Left lung (tissue), 10 donors: Measurements from ENCODE around the gene PCP2. TPM values are rescaled to one million over a fixed set of nuclear protein-coding genes. Genes with fewer than 3 reads are reported as not detected.

Experiments
- ATAC-seq: fragments of 200-7000 bp; cut with Tn5 transposase; one replicate; pipeline ENCODE4 v1.9.1; 2020; ENCODE audit warnings: moderate library complexity
- DNase-seq, 4 donors: peaks; one replicate each; pipeline ENCODE4 v3.0.0-alpha.2; 2013 to 2020
- H3K27ac ChIP-seq, 2 donors: fragments of 200-600 bp; sonication (generic) in 1 of 2; one replicate each; pipeline versions ENCODE4 v1.5.0 to v1.8.0; 2020 to 2021
- H3K27me3 ChIP-seq, 2 donors: fragments of 200-600 bp; sonication (generic) in 1 of 2; one replicate each; pipeline versions ENCODE4 v1.5.0 to v1.8.0; 2020 to 2021
- H3K36me3 ChIP-seq, 2 donors: fragments of 200-600 bp; sonication (generic) in 1 of 2; one replicate each; pipeline versions ENCODE4 v1.5.0 to v1.8.0; 2020 to 2021
- H3K4me1 ChIP-seq, 2 donors: fragments of 200-600 bp; one replicate each; pipeline ENCODE4 v1.8.0; 2021
- H3K4me3 ChIP-seq, 2 donors: fragments of 200-600 bp; sonication (generic) in 1 of 2; one replicate each; pipeline versions ENCODE4 v1.5.0 to v1.8.0; 2020 to 2021; ENCODE audit warnings: mild to moderate bottlenecking in 1 of 2
- H3K9me3 ChIP-seq, 2 donors: fragments of 200-600 bp; sonication (generic) in 1 of 2; one replicate each; pipeline versions ENCODE4 v1.5.0 to v1.8.0; 2020 to 2021
- intact Hi-C, 2 donors: fragments of 100-400 bp; cut with DNase I; formaldehyde crosslinking; loops; one replicate each; pipeline versions ENCODE4 v1.11.2 to v1.14.2; 2022
- polyA plus RNA-seq, 6 donors: library from polyadenylated mRNA; unstranded; fragments of 120-200 nt; gene quantifications; one replicate each; pipeline ENCODE4 v1.2.1, GENCODE V29; 2013; ENCODE audit not compliant: insufficient read length in 6 of 6
- total RNA-seq, 2 donors: library from RNA; stranded (reverse); fragmentation: NEBNext Ultra II Directional; extraction: Animal tissue kit (Norgen Biotek cat#: 25700); gene quantifications; one replicate each; pipeline ENCODE4 v1.2.1, GENCODE V29; 2021
- TF ChIP-seq, protein P1 (sequence below), 2 donors: fragments of 200-600 bp; sonication (generic) in 1 of 2; IDR thresholded peaks; one replicate each; pipeline versions ENCODE4 v1.5.0 to v1.8.0; 2021; ENCODE audit warnings: antibody characterized with exemption in 2 of 2
- donor health status: DM: no; HTN: yes; CAD: no.
- donor health status: DM: no; HTN: no; CAD: no.

The PCP2 gene
- total and polyA plus RNA-seq, 8 donors = 0.57 to 1.8 (median 1.5) TPM

- Histone ChIP-seq H3K27ac (no peak overlapping the region), H3K4me1 (peaks cover 8 to 22% of the 10 kb centered on the region in 2 donors), H3K9me3 (no peaks in the 10 kb centered on the region), H3K36me3 (peaks cover 0 to 85% of the 10 kb centered on the region in 2 donors), H3K4me3 (no peak overlapping the region), H3K27me3 (no peaks in the 10 kb centered on the region)
- intact Hi-C loops = no loop called here
- no peak for ATAC-seq
- DNase-seq = peak in 1 of 4 donors; percentile 70
- TF ChIP-seq, protein P1, sequence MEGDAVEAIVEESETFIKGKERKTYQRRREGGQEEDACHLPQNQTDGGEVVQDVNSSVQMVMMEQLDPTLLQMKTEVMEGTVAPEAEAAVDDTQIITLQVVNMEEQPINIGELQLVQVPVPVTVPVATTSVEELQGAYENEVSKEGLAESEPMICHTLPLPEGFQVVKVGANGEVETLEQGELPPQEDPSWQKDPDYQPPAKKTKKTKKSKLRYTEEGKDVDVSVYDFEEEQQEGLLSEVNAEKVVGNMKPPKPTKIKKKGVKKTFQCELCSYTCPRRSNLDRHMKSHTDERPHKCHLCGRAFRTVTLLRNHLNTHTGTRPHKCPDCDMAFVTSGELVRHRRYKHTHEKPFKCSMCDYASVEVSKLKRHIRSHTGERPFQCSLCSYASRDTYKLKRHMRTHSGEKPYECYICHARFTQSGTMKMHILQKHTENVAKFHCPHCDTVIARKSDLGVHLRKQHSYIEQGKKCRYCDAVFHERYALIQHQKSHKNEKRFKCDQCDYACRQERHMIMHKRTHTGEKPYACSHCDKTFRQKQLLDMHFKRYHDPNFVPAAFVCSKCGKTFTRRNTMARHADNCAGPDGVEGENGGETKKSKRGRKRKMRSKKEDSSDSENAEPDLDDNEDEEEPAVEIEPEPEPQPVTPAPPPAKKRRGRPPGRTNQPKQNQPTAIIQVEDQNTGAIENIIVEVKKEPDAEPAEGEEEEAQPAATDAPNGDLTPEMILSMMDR (IDR thresholded peaks at IDR 0.05) = no peak
These were observed 9.6 kb downstream of the PCP2 start for GRCh38 chr19:7623725-7624603.

GRCh38 chr19:7622933-7623685 is 10.4 kb downstream of the PCP2 start:
- no peak for ATAC-seq
- peaks cover 0 to 93% of the 10 kb centered on the region in 2 donors for H3K36me3 ChIP-seq
- H3K4me1 ChIP-seq = peaks cover 0 to 22% of the 10 kb centered on the region in 2 donors
- H3K9me3 ChIP-seq = no peaks in the 10 kb centered on the region
- no peak overlapping the region for H3K4me3 ChIP-seq
- H3K27me3 ChIP-seq = no peaks in the 10 kb centered on the region
- H3K27ac ChIP-seq = no peak overlapping the region
- intact Hi-C loops = no loop called here
- no peak for DNase-seq
- TF ChIP-seq, protein P1 (IDR thresholded peaks at IDR 0.05) = no peak

DNA sequence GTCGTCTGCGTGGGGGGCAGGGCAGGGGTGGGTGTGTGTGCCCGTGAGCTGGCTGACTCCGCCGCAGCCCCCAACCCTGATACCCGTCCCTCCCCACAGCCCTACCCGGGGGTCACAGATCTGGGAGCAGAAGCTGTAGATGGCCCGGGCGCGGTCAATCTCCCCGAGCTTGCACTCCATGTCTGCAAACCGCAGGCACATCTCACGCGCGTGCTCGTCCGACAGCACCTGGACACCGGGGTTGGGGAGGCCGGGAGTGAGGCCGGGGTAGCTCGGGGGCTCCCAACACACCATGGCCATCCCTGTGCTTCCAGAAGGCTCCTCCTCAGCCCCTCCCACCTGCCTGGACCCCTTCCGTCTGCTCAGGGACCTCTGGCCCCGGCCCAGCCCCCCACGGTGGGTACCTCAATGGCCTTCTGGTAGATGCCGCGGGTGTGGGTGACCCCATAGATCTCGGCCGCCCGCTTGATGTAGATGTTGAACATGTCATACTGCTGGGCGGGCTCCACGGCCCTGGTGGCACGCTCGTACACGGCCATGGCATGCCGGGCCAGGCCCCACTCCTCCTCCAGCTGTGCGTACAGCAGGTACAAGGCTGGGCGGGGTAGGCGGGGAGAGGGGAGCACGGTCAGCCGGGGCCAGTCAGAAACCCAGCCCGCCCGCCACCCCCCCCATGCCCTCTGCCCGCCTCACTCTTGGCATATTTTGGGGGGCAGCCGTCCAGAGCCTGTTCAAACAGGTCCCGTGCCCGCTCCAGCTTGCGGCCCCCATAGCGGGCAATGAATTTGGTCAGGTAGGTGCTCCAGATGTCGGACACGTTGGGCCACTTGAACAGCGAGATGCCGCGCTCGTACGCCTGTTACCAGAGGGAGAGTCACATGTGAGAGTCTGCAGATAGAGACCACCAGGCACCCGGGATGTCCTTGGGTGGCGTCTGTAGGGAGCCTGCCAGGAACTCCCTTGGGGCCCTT is 12.8 kb downstream of the PCP2 start:
- Histone ChIP-seq H3K4me3 (no peak overlapping the region), H3K36me3 (peaks cover 0 to 87% of the 10 kb centered on the region in 2 donors), H3K9me3 (no peaks in the 10 kb centered on the region), H3K4me1 (peaks cover 0 to 26% of the 10 kb centered on the region in 2 donors), H3K27me3 (no peaks in the 10 kb centered on the region), H3K27ac (peak overlapping the region; percentile 55 to 76)
- TF ChIP-seq, protein P1 (IDR thresholded peaks at IDR 0.05) = no peak
- ATAC-seq = no peak
- intact Hi-C loops = no loop called here
- peak in 1 of 4 donors; percentile 80 for DNase-seq

DNA sequence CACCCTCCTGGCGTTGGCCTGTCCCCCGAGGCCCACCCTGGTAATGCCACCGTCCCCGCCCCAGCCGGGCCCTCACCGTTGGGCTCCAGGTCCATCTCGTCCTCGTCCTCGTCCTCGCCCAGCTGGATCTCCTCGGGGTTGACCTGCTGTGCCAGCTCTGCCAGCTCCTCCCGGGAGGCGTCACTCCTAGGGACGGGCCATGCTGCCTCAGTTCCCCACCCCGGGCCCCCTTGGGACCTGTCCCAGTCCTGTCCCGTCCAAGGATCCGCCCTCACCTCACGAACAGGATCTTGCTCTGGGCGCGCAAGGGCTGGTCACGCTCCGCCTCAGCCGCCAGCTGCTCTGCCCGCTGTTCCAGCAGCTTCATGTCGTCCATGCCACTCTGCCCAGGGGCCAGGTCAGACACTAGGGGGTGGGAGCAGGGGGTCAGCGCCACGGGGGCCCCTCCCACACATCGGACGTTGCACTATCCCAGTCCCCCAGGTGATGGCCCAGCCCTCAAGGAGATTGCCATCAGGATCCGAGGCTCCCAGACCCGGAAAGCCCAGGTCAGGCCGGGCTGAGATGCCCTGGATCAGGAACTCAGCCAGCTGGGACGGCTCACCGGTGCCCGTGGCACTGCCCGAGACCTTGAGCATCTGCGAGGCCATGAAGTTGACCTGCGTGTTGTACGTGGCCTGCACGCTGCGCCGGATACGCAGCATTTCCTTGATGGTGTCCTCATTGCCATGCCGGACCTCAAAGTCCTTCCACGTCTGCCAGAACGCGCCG is 13.7 kb downstream of the PCP2 start:
- H3K27ac ChIP-seq = peak overlapping the region; percentile 55 to 76
- TF ChIP-seq, protein P1 (IDR thresholded peaks at IDR 0.05) = no peak
- DNase-seq (peak in 2 of 4 donors; percentile 71 to 84), ATAC-seq (peak; percentile 63)
- no peaks in the 10 kb centered on the region for H3K9me3 ChIP-seq
- H3K27me3 ChIP-seq = no peaks in the 10 kb centered on the region
- peaks cover 0 to 26% of the 10 kb centered on the region in 2 donors for H3K4me1 ChIP-seq
- intact Hi-C loops = no loop called here
- H3K36me3 ChIP-seq = peaks cover 0 to 79% of the 10 kb centered on the region in 2 donors
- H3K4me3 ChIP-seq = no peak overlapping the region
